LNCaP clone FGC (cell line): ENCODE results near the gene MILR1.

Experiments
- DNase-seq: peaks from one replicate; pipeline ENCODE4 v3.0.0-alpha.2; 2011; ENCODE audit warnings: low read depth
- H3K4me3 ChIP-seq: 2 replicates; pipeline ENCODE4 v1.5.1; 2011; ENCODE audit warnings: mild to moderate bottlenecking, low read depth, low read length, control low read depth
- TF ChIP-seq, protein P1 (sequence below): IDR thresholded peaks from 2 replicates; pipeline ENCODE4 v1.5.1; 2012; ENCODE audit warnings: mild to moderate bottlenecking; ENCODE audit not compliant: control insufficient read depth, insufficient read depth; ENCODE audit errors: extremely low read depth

Gene MILR1

DNA sequence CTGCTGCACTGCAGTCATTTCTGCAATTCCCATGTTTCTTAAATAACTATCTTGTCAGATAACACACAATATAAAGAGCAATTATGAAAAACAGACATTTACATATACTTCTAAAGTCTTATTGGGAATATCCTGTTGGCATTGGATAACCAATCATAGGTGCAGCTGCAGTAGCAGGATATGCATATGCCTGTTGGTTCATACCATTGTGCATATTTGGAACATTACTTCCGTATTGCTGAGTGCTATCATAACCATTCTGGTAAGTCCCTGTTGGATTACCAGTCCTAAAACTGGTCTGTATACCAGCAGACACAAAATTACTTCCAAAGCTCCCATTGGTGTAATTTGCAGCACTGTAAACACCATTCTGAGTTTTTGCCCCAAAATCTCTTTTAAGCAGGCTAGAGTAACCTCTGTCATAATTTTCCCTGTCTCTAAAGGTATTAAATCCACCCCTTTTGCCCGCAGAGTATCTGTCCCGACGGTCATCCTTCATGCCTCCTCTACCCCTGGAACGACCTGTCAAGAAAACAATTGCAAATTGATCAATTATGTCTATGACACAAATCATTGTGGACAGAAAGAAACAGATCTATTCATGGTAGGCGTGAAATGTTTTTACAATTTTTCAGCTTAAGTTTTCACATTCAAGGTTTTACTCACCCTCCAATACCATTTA lies 51.0 kb downstream of the MILR1 start:
- H3K4me3 ChIP-seq: no peak overlapping the region
- no peak for DNase-seq
- TF ChIP-seq, protein P1, sequence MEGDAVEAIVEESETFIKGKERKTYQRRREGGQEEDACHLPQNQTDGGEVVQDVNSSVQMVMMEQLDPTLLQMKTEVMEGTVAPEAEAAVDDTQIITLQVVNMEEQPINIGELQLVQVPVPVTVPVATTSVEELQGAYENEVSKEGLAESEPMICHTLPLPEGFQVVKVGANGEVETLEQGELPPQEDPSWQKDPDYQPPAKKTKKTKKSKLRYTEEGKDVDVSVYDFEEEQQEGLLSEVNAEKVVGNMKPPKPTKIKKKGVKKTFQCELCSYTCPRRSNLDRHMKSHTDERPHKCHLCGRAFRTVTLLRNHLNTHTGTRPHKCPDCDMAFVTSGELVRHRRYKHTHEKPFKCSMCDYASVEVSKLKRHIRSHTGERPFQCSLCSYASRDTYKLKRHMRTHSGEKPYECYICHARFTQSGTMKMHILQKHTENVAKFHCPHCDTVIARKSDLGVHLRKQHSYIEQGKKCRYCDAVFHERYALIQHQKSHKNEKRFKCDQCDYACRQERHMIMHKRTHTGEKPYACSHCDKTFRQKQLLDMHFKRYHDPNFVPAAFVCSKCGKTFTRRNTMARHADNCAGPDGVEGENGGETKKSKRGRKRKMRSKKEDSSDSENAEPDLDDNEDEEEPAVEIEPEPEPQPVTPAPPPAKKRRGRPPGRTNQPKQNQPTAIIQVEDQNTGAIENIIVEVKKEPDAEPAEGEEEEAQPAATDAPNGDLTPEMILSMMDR: no peak

DNA sequence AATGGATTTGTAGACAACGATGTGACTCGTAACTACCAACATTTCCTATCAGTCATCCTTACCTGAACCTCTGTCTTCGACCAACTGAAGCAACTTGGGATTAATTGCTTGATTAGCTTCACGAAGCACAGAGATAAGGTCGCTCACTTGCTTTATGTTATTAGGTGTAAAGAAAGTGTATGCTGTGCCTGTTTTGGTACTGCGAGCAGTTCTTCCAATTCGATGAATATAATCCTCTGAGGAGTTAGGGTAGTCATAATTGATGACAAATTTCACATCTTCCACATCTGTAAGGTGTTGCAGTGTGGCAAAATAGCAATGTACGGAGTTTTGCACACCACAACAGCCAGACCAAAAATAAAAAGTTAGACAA lies 51.6 kb downstream of the MILR1 start:
- H3K4me3 ChIP-seq: no peak overlapping the region
- TF ChIP-seq, protein P1: no peak
- DNase-seq: no peak

DNA sequence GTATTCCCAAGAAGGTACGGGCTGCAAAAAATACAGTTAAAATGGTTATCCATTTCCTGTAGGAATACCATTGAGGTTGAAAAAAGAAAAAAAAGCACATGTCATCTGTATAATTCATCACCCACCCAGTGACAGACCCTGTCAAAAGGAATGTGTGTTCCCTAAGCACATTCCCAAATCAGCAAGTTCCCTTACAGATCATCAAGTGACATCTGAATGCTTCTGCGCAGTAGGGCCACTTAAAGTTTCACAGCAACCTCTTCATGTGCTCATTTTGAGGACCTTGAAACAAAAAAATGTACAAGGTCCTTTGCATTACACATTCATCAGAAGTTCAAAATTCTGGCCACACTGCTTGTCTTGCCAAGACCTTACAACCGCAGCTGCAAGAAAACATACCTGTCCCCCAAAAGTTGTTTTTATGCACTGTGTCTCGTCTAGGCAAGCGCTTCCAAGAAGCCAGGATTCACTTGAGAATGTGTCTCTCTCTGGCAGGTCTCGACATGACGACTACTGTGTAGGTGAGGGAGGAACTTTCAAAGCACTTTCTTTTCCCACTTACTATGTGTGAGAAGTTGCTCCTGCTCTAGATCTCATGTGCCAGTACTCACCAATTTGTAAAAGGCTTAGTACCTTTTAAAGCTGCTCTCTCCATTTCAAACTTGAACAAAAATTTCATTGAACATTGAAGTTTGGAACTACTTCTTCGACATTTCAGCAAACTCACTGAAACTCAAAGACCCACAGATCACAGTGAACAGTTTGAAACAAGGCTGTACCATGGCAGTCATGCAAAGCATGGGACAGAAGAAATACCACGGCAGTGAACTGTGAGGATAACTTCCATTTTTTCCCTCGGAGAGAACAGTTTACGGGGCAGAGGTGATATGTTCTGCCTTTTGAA lies 52.2 kb downstream of the MILR1 start:
- no peak for DNase-seq
- TF ChIP-seq, protein P1: no peak
- no peak overlapping the region for H3K4me3 ChIP-seq

DNA sequence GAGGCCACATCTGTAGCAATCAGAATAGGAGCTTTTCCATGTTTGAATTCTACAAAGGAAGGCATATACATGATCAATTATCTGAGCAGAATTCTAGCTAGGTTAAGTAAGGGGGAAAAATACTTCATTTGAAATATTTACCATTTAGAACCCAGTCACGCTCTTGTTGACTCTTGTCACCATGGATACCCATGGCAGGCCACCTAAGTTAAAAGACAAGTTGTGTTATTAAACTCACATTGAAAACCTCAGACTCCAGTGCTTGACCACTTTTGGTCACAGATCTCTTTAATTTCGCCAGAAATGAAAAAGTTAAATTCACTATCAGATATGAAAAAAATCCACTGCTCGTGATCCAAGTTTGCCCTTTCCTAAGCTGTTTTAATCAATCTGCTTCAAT lies 53.1 kb downstream of the MILR1 start:
- no peak for DNase-seq
- H3K4me3 ChIP-seq: no peak overlapping the region
- TF ChIP-seq, protein P1: no peak

DNA sequence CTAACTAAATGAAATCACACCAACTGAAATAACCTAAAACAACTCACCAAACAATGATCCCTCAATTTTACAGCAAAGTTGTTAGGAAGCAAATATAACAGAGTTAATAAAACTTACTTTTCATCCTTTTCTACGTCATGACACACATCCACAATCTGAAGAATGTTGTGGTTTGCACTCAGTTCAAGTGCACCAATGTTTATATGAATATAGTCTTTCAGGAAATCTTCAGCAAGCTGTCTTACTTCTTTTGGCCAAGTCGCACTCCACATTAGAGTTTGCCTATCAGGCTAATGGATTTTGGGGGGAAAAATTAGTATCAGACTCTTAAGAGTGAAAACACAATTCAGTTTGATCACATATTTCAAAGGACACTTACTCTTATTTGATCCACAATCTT lies 53.9 kb downstream of the MILR1 start:
- DNase-seq: no peak
- TF ChIP-seq, protein P1: no peak
- H3K4me3 ChIP-seq: no peak overlapping the region

DNA sequence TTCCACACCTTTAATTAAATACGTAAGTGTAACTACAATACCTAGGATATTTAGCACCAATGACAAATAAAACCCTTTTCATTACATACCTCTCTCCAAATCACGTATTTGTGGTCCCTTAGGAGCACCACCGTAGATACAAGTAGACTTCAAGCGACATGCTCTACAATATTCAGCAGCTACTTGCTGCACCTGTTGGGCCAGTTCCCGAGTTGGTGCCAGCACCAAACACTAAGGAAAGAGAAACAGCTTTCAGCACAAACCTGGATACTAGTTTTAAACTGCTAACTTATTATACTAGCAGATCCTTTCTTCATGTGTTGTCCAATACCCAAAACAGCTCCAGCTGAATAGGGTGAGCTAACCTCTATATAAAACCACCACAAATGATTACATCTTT lies 54.4 kb downstream of the MILR1 start:
- DNase-seq: no peak
- H3K4me3 ChIP-seq: no peak overlapping the region
- TF ChIP-seq, protein P1: no peak
